Tibial nerve (tissue), 4 donors: ENCODE data around the gene TENT4B. TPM values are rescaled to one million over a fixed set of nuclear protein-coding genes. Genes with fewer than 3 reads are reported as not detected.
A peak's percentile ranks its signal among the peaks of the same experiment; 100 is the strongest.

Experiments used
- DNase-seq, 2 donors: peaks; one replicate each; pipeline ENCODE4 v3.0.0-alpha.2; 2019; ENCODE audit warnings: low spot score in 2 of 2
- H3K27ac ChIP-seq, 4 donors: fragments of 200-600 bp; sonication (generic) in 3 of 4; one replicate each; pipeline ENCODE4 v1.5.1; 2017 to 2019; ENCODE audit warnings: mild to moderate bottlenecking in 1 of 4
- H3K27me3 ChIP-seq, 2 donors: fragments of 200-600 bp; sonication (generic) in 1 of 2; one replicate each; pipeline versions ENCODE4 v1.5.1 to v1.6.0; 2017 to 2019
- H3K36me3 ChIP-seq, 3 donors: fragments of 200-600 bp; sonication (generic); one replicate each; pipeline ENCODE4 v1.5.1; 2018 to 2019
- H3K4me1 ChIP-seq, 4 donors: fragments of 200-600 bp; sonication (generic) in 3 of 4; one replicate each; pipeline ENCODE4 v1.5.1; 2017 to 2019
- H3K4me3 ChIP-seq, 4 donors: fragments of 200-600 bp; sonication (generic) in 3 of 4; one replicate each; pipeline ENCODE4 v1.5.1; 2017 to 2019; ENCODE audit warnings: mild to moderate bottlenecking in 1 of 4, moderate library complexity in 1 of 4
- H3K9me3 ChIP-seq, 4 donors: fragments of 200-600 bp; sonication (generic) in 3 of 4; one replicate each; pipeline ENCODE4 v1.5.1; 2017 to 2019
- CTCF ChIP-seq, 5 experiments: fragments of 200-600 bp in 3 of 5; fragments of 450-650 bp in 2 of 5; sonication (generic) in 3 of 5; IDR thresholded peaks; one replicate each; pipeline ENCODE4 v1.5.1; 2016 to 2019; ENCODE audit warnings: antibody characterized with exemption in 5 of 5, mild to moderate bottlenecking in 3 of 5, moderate library complexity in 2 of 5
- EP300 ChIP-seq, 2 donors: sonication (generic); formaldehyde crosslinking; IDR thresholded peaks; one replicate each; pipeline ENCODE4 v1.6.1; 2017; ENCODE audit warnings: antibody characterized with exemption in 2 of 2, mild to moderate bottlenecking in 1 of 2
- POLR2A ChIP-seq, 2 donors: fragments of 450-650 bp; IDR thresholded peaks; one replicate each; pipeline ENCODE4 v1.6.1; 2017; ENCODE audit warnings: antibody characterized with exemption in 2 of 2, mild to moderate bottlenecking in 2 of 2, moderate library complexity in 2 of 2
- WGBS, 2 donors: methylation state at CpG; one replicate each; pipeline ENCODE4 v1.1.5; 2018; 5-methylcytosine and 5-hydroxymethylcytosine counted together
- total RNA-seq, 4 donors: library from RNA; depleted of rRNA; stranded (reverse); fragments of >200 nt; gene quantifications; one replicate each; pipeline ENCODE4 v1.1.0, GENCODE V29; 2016

TENT4B gene
- total RNA-seq, 4 donors from 2014 or later, result 11.7 to 18.6 (median 16.5) TPM

- 72 to 75% methylated on average over 6 to 7 of the region's 7 CpGs for whole genome bisulfite sequencing, 2 donors
- H3K27ac ChIP-seq, result no peak overlapping the region
- H3K4me1 ChIP-seq, result peaks cover 0 to 22% (median 9%) of the 10 kb centered on the region in 4 donors
- DNase-seq, result no peak
- H3K9me3 ChIP-seq, result no peaks in the 10 kb centered on the region
- no peak overlapping the region for H3K4me3 ChIP-seq
- H3K27me3 ChIP-seq, result no peaks in the 10 kb centered on the region
- TF ChIP-seq EP300 (IDR thresholded peaks at IDR 0.05) (no peak), CTCF (IDR thresholded peaks at IDR 0.05) (no peak), POLR2A (IDR thresholded peaks at IDR 0.05) (no peak)
- no peaks in the 10 kb centered on the region for H3K36me3 ChIP-seq
Measured at GRCh38 chr16:50272111-50272571, 119.0 kb downstream of the TENT4B start.

- 82 to 97% methylated on average over 5 of the region's 5 CpGs for WGBS, 2 donors
- Histone ChIP-seq H3K9me3 (no peaks in the 10 kb centered on the region), H3K4me1 (peaks cover 0 to 20% (median 5%) of the 10 kb centered on the region in 4 donors), H3K27me3 (no peaks in the 10 kb centered on the region), H3K4me3 (no peak overlapping the region), H3K27ac (peak overlapping the region in 1 of 4 donors; percentile 86), H3K36me3 (no peaks in the 10 kb centered on the region)
- DNase-seq, result no peak
- no peak for TF ChIP-seq EP300 (IDR thresholded peaks at IDR 0.05)
- TF ChIP-seq CTCF (IDR thresholded peaks at IDR 0.05), result no peak
- TF ChIP-seq POLR2A (IDR thresholded peaks at IDR 0.05), result no peak
Measured at GRCh38 chr16:50272687-50273381, 119.7 kb downstream of the TENT4B start.

- Histone ChIP-seq H3K27ac (peak overlapping the region in 2 of 4 donors; percentile 64 to 86), H3K9me3 (no peaks in the 10 kb centered on the region), H3K4me3 (no peak overlapping the region), H3K36me3 (no peaks in the 10 kb centered on the region), H3K4me1 (peaks cover 0 to 20% (median 5%) of the 10 kb centered on the region in 4 donors), H3K27me3 (no peaks in the 10 kb centered on the region)
- 67 to 92% methylated on average over 1 to 2 of the region's 2 CpGs for WGBS, 2 donors
- TF ChIP-seq CTCF (IDR thresholded peaks at IDR 0.05) (no peak), POLR2A (IDR thresholded peaks at IDR 0.05) (no peak), EP300 (IDR thresholded peaks at IDR 0.05) (no peak)
- DNase-seq, result no peak
Measured at GRCh38 chr16:50273382-50273690, 120.2 kb downstream of the TENT4B start.

- Histone ChIP-seq H3K4me1 (peaks cover 0 to 20% (median 5%) of the 10 kb centered on the region in 4 donors), H3K36me3 (no peaks in the 10 kb centered on the region), H3K27me3 (no peaks in the 10 kb centered on the region), H3K4me3 (peak overlapping the region in 3 of 4 donors; percentile 11 to 42 (median 36)), H3K9me3 (no peaks in the 10 kb centered on the region), H3K27ac (peak overlapping the region; percentile 18 to 86 (median 70))
- WGBS, 2 donors, result 63 to 65% methylated on average over 13 of the region's 13 CpGs
- no peak for DNase-seq
- no peak for TF ChIP-seq CTCF (IDR thresholded peaks at IDR 0.05)
- no peak for TF ChIP-seq POLR2A (IDR thresholded peaks at IDR 0.05)
- no peak for TF ChIP-seq EP300 (IDR thresholded peaks at IDR 0.05)
Measured at GRCh38 chr16:50273888-50274325, 120.8 kb downstream of the TENT4B start.

- H3K4me3 ChIP-seq, result peak overlapping the region; percentile 10 to 42 (median 24)
- H3K27ac ChIP-seq, result peak overlapping the region; percentile 18 to 86 (median 70)
- H3K36me3 ChIP-seq, result no peaks in the 10 kb centered on the region
- no peaks in the 10 kb centered on the region for H3K9me3 ChIP-seq
- 61 to 70% methylated on average over 6 to 17 of the region's 18 CpGs for WGBS, 2 donors
- no peak for DNase-seq
- H3K4me1 ChIP-seq, result peaks cover 0 to 20% (median 5%) of the 10 kb centered on the region in 4 donors
- H3K27me3 ChIP-seq, result no peaks in the 10 kb centered on the region
- no peak for TF ChIP-seq POLR2A (IDR thresholded peaks at IDR 0.05)
- no peak for TF ChIP-seq CTCF (IDR thresholded peaks at IDR 0.05)
Measured at GRCh38 chr16:50274326-50275097, 121.4 kb downstream of the TENT4B start.
